ENCODE results near the gene RASGRF2.

DNA sequence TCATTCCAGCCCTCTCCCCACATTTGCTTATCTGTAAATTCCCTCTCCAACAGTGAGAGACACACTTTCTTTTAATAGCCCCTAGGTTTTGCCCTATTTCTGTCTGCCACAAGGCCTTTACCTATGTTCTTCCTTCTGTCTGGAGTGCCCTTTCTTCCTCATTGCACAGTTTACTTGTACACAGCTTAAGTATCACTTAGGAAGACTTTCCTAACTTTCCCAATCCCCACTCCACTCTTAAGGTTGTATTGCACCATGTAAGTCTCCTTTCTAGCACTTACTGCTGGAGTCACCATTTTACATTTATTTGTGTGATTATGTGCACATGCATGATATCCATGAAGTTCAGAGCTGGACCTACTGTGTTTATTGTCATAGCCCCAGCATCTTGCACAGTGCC lies 262.1 kb downstream of the RASGRF2 start:
- TF ChIP-seq ZNF7 (CRISPR knock-in tag; IDR thresholded peaks at IDR 0.05) (no peak), ZNF460 (CRISPR knock-in tag; IDR thresholded peaks at IDR 0.05; ENCODE audit: borderline replicate concordance) (no peak), ZNF350 (CRISPR knock-in tag; IDR thresholded peaks at IDR 0.05; ENCODE audit: borderline replicate concordance, low read depth) (no peak), KDM1A (CRISPR knock-in tag; IDR thresholded peaks at IDR 0.05) (no peak), POLR2AphosphoS5 (IDR thresholded peaks at IDR 0.05; ENCODE audit: low read depth, low read length) (no peak), HOXD1 (CRISPR knock-in tag; IDR thresholded peaks at IDR 0.05) (no peak), MXI1 (IDR thresholded peaks at IDR 0.05; ENCODE audit: borderline replicate concordance, low read depth, low read length) (no peak), ZNF564 (CRISPR knock-in tag; IDR thresholded peaks at IDR 0.05) (no peak), KLF16 (CRISPR knock-in tag; IDR thresholded peaks at IDR 0.05) (no peak)
- TF ChIP-seq, protein P1, sequence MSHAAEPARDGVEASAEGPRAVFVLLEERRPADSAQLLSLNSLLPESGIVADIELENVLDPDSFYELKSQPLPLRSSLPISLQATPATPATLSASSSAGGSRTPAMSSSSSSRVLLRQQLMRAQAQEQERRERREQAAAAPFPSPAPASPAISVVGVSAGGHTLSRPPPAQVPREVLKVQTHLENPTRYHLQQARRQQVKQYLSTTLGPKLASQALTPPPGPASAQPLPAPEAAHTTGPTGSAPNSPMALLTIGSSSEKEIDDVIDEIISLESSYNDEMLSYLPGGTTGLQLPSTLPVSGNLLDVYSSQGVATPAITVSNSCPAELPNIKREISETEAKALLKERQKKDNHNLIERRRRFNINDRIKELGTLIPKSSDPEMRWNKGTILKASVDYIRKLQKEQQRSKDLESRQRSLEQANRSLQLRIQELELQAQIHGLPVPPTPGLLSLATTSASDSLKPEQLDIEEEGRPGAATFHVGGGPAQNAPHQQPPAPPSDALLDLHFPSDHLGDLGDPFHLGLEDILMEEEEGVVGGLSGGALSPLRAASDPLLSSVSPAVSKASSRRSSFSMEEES (CRISPR knock-in tag; IDR thresholded peaks at IDR 0.05): no peak

Measured in HepG2 (cell line).